Left lung (tissue), 10 donors: Measurements from ENCODE around the gene ITGB1. TPM values are rescaled to one million over a fixed set of nuclear protein-coding genes. Genes with fewer than 3 reads are reported as not detected.
A peak's percentile ranks its signal among the peaks of the same experiment; 100 is the strongest.

Experiments
- ATAC-seq: fragments of 200-7000 bp; cut with Tn5 transposase; one replicate; pipeline ENCODE4 v1.9.1; 2020; ENCODE audit warnings: moderate library complexity
- DNase-seq, 4 donors: peaks; one replicate each; pipeline ENCODE4 v3.0.0-alpha.2; 2013 to 2020
- H3K27ac ChIP-seq, 2 donors: fragments of 200-600 bp; sonication (generic) in 1 of 2; one replicate each; pipeline versions ENCODE4 v1.5.0 to v1.8.0; 2020 to 2021
- H3K27me3 ChIP-seq, 2 donors: fragments of 200-600 bp; sonication (generic) in 1 of 2; one replicate each; pipeline versions ENCODE4 v1.5.0 to v1.8.0; 2020 to 2021
- H3K36me3 ChIP-seq, 2 donors: fragments of 200-600 bp; sonication (generic) in 1 of 2; one replicate each; pipeline versions ENCODE4 v1.5.0 to v1.8.0; 2020 to 2021
- H3K4me1 ChIP-seq, 2 donors: fragments of 200-600 bp; one replicate each; pipeline ENCODE4 v1.8.0; 2021
- H3K4me3 ChIP-seq, 2 donors: fragments of 200-600 bp; sonication (generic) in 1 of 2; one replicate each; pipeline versions ENCODE4 v1.5.0 to v1.8.0; 2020 to 2021; ENCODE audit warnings: mild to moderate bottlenecking in 1 of 2
- H3K9me3 ChIP-seq, 2 donors: fragments of 200-600 bp; sonication (generic) in 1 of 2; one replicate each; pipeline versions ENCODE4 v1.5.0 to v1.8.0; 2020 to 2021
- intact Hi-C, 2 donors: fragments of 100-400 bp; cut with DNase I; formaldehyde crosslinking; loops; one replicate each; pipeline versions ENCODE4 v1.11.2 to v1.14.2; 2022
- polyA plus RNA-seq, 6 donors: library from polyadenylated mRNA; unstranded; fragments of 120-200 nt; gene quantifications; one replicate each; pipeline ENCODE4 v1.2.1, GENCODE V29; 2013; ENCODE audit not compliant: insufficient read length in 6 of 6
- total RNA-seq, 2 donors: library from RNA; stranded (reverse); fragmentation: NEBNext Ultra II Directional; extraction: Animal tissue kit (Norgen Biotek cat#: 25700); gene quantifications; one replicate each; pipeline ENCODE4 v1.2.1, GENCODE V29; 2021
- TF ChIP-seq, protein P1 (sequence below), 2 donors: fragments of 200-600 bp; sonication (generic) in 1 of 2; IDR thresholded peaks; one replicate each; pipeline versions ENCODE4 v1.5.0 to v1.8.0; 2021; ENCODE audit warnings: antibody characterized with exemption in 2 of 2
- donor health status: DM: no; HTN: yes; CAD: no.
- donor health status: DM: no; HTN: no; CAD: no.

The ITGB1 gene
- total and polyA plus RNA-seq, 8 donors: 460 to 642 (median 504) TPM

- H3K36me3 ChIP-seq: no peaks in the 10 kb centered on the region
- H3K4me1 ChIP-seq: peaks cover 34 to 82% of the 10 kb centered on the region in 2 donors
- TF ChIP-seq, protein P1, sequence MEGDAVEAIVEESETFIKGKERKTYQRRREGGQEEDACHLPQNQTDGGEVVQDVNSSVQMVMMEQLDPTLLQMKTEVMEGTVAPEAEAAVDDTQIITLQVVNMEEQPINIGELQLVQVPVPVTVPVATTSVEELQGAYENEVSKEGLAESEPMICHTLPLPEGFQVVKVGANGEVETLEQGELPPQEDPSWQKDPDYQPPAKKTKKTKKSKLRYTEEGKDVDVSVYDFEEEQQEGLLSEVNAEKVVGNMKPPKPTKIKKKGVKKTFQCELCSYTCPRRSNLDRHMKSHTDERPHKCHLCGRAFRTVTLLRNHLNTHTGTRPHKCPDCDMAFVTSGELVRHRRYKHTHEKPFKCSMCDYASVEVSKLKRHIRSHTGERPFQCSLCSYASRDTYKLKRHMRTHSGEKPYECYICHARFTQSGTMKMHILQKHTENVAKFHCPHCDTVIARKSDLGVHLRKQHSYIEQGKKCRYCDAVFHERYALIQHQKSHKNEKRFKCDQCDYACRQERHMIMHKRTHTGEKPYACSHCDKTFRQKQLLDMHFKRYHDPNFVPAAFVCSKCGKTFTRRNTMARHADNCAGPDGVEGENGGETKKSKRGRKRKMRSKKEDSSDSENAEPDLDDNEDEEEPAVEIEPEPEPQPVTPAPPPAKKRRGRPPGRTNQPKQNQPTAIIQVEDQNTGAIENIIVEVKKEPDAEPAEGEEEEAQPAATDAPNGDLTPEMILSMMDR (IDR thresholded peaks at IDR 0.05): no peak
- DNase-seq (no peak), ATAC-seq (no peak)
- intact Hi-C loops: no loop called here
- H3K27me3 ChIP-seq: no peaks in the 10 kb centered on the region
- peak overlapping the region in 1 of 2 donors; percentile 89 for H3K4me3 ChIP-seq
- no peaks in the 10 kb centered on the region for H3K9me3 ChIP-seq
- H3K27ac ChIP-seq: peak overlapping the region in 1 of 2 donors; percentile 97
These were observed 3.3 kb downstream of the ITGB1 start for GRCh38 chr10:32954545-32955298.

GRCh38 chr10:32954080-32954479 is 4.0 kb downstream of the ITGB1 start:
- Histone ChIP-seq H3K4me1 (peaks cover 36 to 81% of the 10 kb centered on the region in 2 donors), H3K4me3 (no peak overlapping the region), H3K27me3 (no peaks in the 10 kb centered on the region), H3K36me3 (no peaks in the 10 kb centered on the region), H3K9me3 (no peaks in the 10 kb centered on the region), H3K27ac (no peak overlapping the region)
- no peak for DNase-seq
- intact Hi-C loops: no loop called here
- ATAC-seq: no peak
- TF ChIP-seq, protein P1 (IDR thresholded peaks at IDR 0.05): no peak

GRCh38 chr10:32953277-32953927 is 4.6 kb downstream of the ITGB1 start:
- no peak for ATAC-seq
- no peaks in the 10 kb centered on the region for H3K36me3 ChIP-seq
- H3K4me3 ChIP-seq: no peak overlapping the region
- H3K9me3 ChIP-seq: no peaks in the 10 kb centered on the region
- H3K27ac ChIP-seq: peak overlapping the region; percentile 8 to 13
- peaks cover 36 to 85% of the 10 kb centered on the region in 2 donors for H3K4me1 ChIP-seq
- TF ChIP-seq, protein P1 (IDR thresholded peaks at IDR 0.05): no peak
- H3K27me3 ChIP-seq: no peaks in the 10 kb centered on the region
- DNase-seq: no peak
- intact Hi-C loops: no loop called here

DNA sequence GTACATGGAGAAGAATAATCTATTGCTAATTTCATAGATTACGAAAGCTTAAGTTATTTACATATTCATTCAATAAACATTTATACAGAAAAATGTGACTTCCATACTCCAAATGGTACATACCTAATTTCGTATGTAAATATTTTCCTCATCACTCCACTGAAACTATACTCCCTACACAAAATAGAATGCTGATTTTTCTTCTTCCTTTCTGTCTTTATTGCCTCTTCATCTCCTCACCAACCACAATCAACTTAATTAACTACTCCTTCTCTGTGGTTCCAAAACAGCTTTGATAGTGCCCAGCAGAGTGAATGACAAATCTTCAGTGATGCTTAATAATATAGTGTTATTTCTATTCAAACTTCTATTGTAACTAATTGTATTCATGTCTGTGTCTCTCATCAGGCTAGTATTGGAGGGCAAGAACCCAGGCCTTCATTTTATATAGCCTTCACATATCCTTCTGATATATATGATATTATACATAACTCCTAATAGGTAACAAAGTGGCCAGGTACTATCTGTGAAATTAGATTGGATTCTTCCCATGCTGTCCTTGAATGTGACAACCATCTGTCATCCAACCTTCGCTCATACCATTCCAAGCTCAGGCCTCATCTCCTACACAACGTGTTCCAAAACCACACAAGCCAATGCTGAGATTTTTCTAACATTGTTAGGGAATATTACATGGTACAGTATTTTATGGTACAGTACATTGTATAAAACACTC is 5.3 kb downstream of the ITGB1 start:
- H3K36me3 ChIP-seq: no peaks in the 10 kb centered on the region
- H3K4me3 ChIP-seq: no peak overlapping the region
- H3K4me1 ChIP-seq: peaks cover 36 to 87% of the 10 kb centered on the region in 2 donors
- H3K27me3 ChIP-seq: no peaks in the 10 kb centered on the region
- H3K9me3 ChIP-seq: no peaks in the 10 kb centered on the region
- intact Hi-C loops: no loop called here
- DNase-seq: no peak
- TF ChIP-seq, protein P1 (IDR thresholded peaks at IDR 0.05): no peak
- H3K27ac ChIP-seq: peak overlapping the region in 1 of 2 donors; percentile 8
- ATAC-seq: no peak

- no peak overlapping the region for H3K4me3 ChIP-seq
- no peaks in the 10 kb centered on the region for H3K9me3 ChIP-seq
- H3K4me1 ChIP-seq: peaks cover 36 to 87% of the 10 kb centered on the region in 2 donors
- H3K36me3 ChIP-seq: no peaks in the 10 kb centered on the region
- no peaks in the 10 kb centered on the region for H3K27me3 ChIP-seq
- intact Hi-C loops: no loop called here
- TF ChIP-seq, protein P1 (IDR thresholded peaks at IDR 0.05): no peak
- H3K27ac ChIP-seq: no peak overlapping the region
- DNase-seq: no peak
- no peak for ATAC-seq
These were observed 5.9 kb downstream of the ITGB1 start for GRCh38 chr10:32952094-32952493.
